Hepatocyte (in vitro differentiated cells): ENCODE results near the gene LDB1.

Experiments used
- CTCF ChIP-seq: fragments of 200-600 bp; sonication (generic); IDR thresholded peaks from 2 replicates; pipeline ENCODE4 v1.5.1; 2016; ENCODE audit warnings: antibody characterized with exemption, mild to moderate bottlenecking; ENCODE audit not compliant: poor library complexity
- EZH2 ChIP-seq: fragments of 200-600 bp; sonication (generic); IDR thresholded peaks from 2 replicates; pipeline ENCODE4 v1.6.1; 2016; ENCODE audit warnings: antibody characterized with exemption, mild to moderate bottlenecking, borderline replicate concordance

- TF ChIP-seq CTCF (no peak), EZH2 (no peak)
These were observed 43.3 kb upstream of the LDB1 start for GRCh38 chr10:102163342-102163989.
